Osteocyte (in vitro differentiated cells): ENCODE data around the gene COPS3. TPM values are rescaled to one million over a fixed set of nuclear protein-coding genes. Genes with fewer than 3 reads are reported as not detected.

Experiments
- DNase-seq: peaks from one replicate; pipeline ENCODE4 v3.0.0; 2021; ENCODE audit warnings: mixed read lengths; ENCODE audit not compliant: unreplicated experiment; ENCODE audit errors: extremely low spot score
- H3K27ac Mint-ChIP-seq: one replicate; pipeline ENCODE4 v1.8.0; 2021; ENCODE audit warnings: mild to moderate bottlenecking, mixed read lengths; ENCODE audit not compliant: unreplicated experiment
- H3K27me3 Mint-ChIP-seq: one replicate; pipeline ENCODE4 v1.8.0; 2021; ENCODE audit warnings: mixed read lengths; ENCODE audit not compliant: unreplicated experiment
- H3K36me3 Mint-ChIP-seq: one replicate; pipeline ENCODE4 v1.8.0; 2021; ENCODE audit warnings: mixed read lengths; ENCODE audit not compliant: unreplicated experiment
- H3K4me1 Mint-ChIP-seq: one replicate; pipeline ENCODE4 v1.8.0; 2021; ENCODE audit warnings: mixed read lengths; ENCODE audit not compliant: unreplicated experiment
- H3K4me3 Mint-ChIP-seq: one replicate; pipeline ENCODE4 v1.8.0; 2021; ENCODE audit warnings: mild to moderate bottlenecking, moderate library complexity, mixed read lengths; ENCODE audit not compliant: unreplicated experiment
- H3K9me3 Mint-ChIP-seq: one replicate; pipeline ENCODE4 v1.8.0; 2021; ENCODE audit warnings: mixed read lengths; ENCODE audit not compliant: unreplicated experiment
- CTCF ChIP-seq: fragments of 200-600 bp; sonication (generic); IDR thresholded peaks from 2 replicates; pipeline ENCODE4 v1.5.0; 2021; ENCODE audit warnings: antibody characterized with exemption, mild to moderate bottlenecking, moderate library complexity
- long read RNA-seq: library from polyadenylated mRNA; unstranded; transcript quantifications from one replicate; pipeline ENCODE4 v2.0.0, GENCODE V29; 2021
- total RNA-seq: library from RNA; stranded (reverse); gene quantifications from 2 replicates; pipeline ENCODE4 v1.2.1, GENCODE V29; 2021

Gene COPS3
- 54.9 and 55.9 TPM in 2 replicates for total RNA-seq
- long read RNA-seq, transcript COPS3-201 (12 exons, 1,641 nt): major isoform, 459 of 589 reads
- long read RNA-seq, transcript COPS3-215 (12 exons, 1,625 nt): minor isoform, 6 of 589 reads
- long read RNA-seq, partial matches to known transcripts: 14 of 589 reads
- long read RNA-seq, other reads (novel, unspliced or antisense): 110 of 589 reads

GRCh38 chr17:17280613-17281549 lies at the start of gene COPS3:
Gene COPS3 (minus strand): TSS chr17:17281246. CDS start chr17:17281186, 60 bp downstream.
- H3K27ac Mint-ChIP-seq: peak within 1 kb of the TSS; percentile 91
- peak; percentile 99 for DNase-seq
- peaks cover 4% of the 10 kb centered on the region for H3K27me3 Mint-ChIP-seq
- peak within 1 kb of the TSS; percentile 89 for H3K4me3 Mint-ChIP-seq
- H3K9me3 Mint-ChIP-seq: no peaks in the 10 kb centered on the region
- H3K36me3 Mint-ChIP-seq: peaks cover 2% of the 10 kb centered on the region
- H3K4me1 Mint-ChIP-seq: peaks cover 23% of the 10 kb centered on the region
- TF ChIP-seq CTCF: no peak

GRCh38 chr17:17328251-17328650 lies 47.2 kb upstream of the COPS3 start:
- no peaks in the 10 kb centered on the region for H3K27me3 Mint-ChIP-seq
- no peak for DNase-seq
- H3K4me1 Mint-ChIP-seq: no peaks in the 10 kb centered on the region
- H3K9me3 Mint-ChIP-seq: no peaks in the 10 kb centered on the region
- TF ChIP-seq CTCF: no peak
- no peaks in the 10 kb centered on the region for H3K36me3 Mint-ChIP-seq
- H3K27ac Mint-ChIP-seq: no peak overlapping the region
- H3K4me3 Mint-ChIP-seq: no peak overlapping the region

GRCh38 chr17:17326275-17326875 lies 45.3 kb upstream of the COPS3 start:
- no peaks in the 10 kb centered on the region for H3K36me3 Mint-ChIP-seq

GRCh38 chr17:17325816-17326215 lies 44.8 kb upstream of the COPS3 start:
- Mint-ChIP-seq H3K4me3 (no peak overlapping the region), H3K27me3 (no peaks in the 10 kb centered on the region), H3K9me3 (no peaks in the 10 kb centered on the region), H3K36me3 (no peaks in the 10 kb centered on the region), H3K4me1 (no peaks in the 10 kb centered on the region), H3K27ac (no peak overlapping the region)
- no peak for TF ChIP-seq CTCF
- no peak for DNase-seq

More at GRCh38 chr17:17326275-17326875, 45.3 kb upstream of the COPS3 start:
- no peak overlapping the region for H3K4me3 Mint-ChIP-seq
- no peaks in the 10 kb centered on the region for H3K27me3 Mint-ChIP-seq
- H3K27ac Mint-ChIP-seq: no peak overlapping the region
- H3K4me1 Mint-ChIP-seq: no peaks in the 10 kb centered on the region
- no peaks in the 10 kb centered on the region for H3K9me3 Mint-ChIP-seq
- no peak for DNase-seq
- TF ChIP-seq CTCF: no peak

- no peaks in the 10 kb centered on the region for H3K36me3 Mint-ChIP-seq
- H3K4me3 Mint-ChIP-seq: no peak overlapping the region
- no peaks in the 10 kb centered on the region for H3K4me1 Mint-ChIP-seq
- no peak overlapping the region for H3K27ac Mint-ChIP-seq
- H3K9me3 Mint-ChIP-seq: no peaks in the 10 kb centered on the region
- no peak for DNase-seq
- no peaks in the 10 kb centered on the region for H3K27me3 Mint-ChIP-seq
- no peak for TF ChIP-seq CTCF
Measured at GRCh38 chr17:17325228-17325627, 44.2 kb upstream of the COPS3 start.
